NCI-H2029 (cell line): ENCODE data around the gene ACTR6.

Experiments used
- DNase-seq: peaks from one replicate; lab custom pipeline; 2025; lab: John Stamatoyannopoulos, UW

ACTR6 gene

DNA sequence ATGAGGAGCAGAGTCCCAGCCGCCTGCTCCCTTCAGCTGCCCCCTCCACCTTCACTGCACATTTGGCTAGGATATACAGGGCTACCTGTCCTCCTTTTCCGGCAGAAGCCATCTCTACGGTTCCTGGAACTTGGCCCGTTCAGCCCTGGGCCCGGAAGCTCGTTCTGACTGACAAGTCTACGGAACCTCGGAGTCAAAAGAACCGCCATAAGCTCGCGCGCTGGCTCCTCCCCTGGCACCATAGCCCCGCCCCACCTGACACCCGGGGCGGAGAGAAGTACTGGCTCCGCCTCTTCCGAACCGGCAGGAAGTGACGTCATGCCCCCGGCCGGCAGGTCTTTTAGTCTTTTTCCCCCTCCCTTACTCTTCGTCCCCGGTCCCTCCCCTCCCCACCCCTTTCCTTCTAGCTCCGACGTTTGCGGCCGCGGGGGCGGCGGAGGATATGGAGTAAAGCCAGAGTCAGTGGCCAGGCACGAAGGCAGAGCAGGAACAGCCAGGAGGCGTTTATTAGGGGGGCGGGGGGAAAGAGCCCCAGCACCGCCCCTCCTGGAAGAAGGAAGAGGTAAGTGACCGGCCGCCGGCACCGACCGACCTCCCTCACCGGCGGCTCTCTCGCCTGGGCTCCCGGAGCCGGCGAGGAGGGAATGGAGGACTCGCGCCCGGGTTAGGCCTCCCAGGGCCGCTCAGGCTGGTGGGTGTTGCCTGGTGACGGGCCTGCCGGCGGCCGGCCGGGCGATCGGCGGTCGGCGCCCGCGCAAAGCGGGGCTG is 66.4 kb downstream of the ACTR6 start, which contains the start of the genes DEPDC4 and SCYL2:
TSS of gene DEPDC4 (minus strand) at position 245 of the 768 bp plus-strand sequence. CDS start at position 242, 3 bp downstream.
TSS of gene SCYL2 (plus strand) at position 343 of the 768 bp plus-strand sequence. CDS start 15,794 bp downstream, outside the sequence.
- peak; percentile 95 for DNase-seq

DNA sequence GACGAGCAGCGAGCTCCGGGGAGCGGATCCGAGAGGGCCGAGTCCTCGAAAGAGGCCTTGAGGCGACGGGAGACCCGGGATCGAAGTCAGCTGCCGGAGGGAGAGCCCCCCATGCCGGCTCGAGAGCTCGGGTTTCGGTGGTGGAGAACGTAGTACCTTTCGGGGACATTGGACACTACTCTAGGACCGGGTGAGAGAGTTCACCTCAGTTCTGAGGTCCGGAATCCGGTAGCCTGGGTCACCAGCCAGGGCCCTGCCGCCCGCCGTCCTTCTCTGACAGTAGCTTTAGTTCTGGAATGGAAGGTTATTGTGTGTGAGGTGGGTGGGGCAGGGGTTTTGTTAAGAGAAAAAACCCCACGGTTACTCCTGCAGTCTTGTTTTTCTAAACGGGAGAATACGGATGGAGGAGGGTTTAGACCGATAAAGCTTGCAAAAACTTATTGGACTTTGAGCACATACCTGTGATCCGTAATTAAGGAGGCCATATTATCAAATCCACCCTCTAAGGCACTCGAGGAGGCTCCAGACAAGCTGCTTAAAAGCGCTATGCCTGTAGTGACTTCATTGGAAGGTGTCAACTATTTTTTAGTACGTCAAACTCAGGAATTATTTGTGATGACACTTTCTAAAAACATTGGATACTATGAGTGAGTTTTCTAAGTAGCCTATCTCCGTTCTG is 67.1 kb downstream of the ACTR6 start:
- no peak for DNase-seq

DNA sequence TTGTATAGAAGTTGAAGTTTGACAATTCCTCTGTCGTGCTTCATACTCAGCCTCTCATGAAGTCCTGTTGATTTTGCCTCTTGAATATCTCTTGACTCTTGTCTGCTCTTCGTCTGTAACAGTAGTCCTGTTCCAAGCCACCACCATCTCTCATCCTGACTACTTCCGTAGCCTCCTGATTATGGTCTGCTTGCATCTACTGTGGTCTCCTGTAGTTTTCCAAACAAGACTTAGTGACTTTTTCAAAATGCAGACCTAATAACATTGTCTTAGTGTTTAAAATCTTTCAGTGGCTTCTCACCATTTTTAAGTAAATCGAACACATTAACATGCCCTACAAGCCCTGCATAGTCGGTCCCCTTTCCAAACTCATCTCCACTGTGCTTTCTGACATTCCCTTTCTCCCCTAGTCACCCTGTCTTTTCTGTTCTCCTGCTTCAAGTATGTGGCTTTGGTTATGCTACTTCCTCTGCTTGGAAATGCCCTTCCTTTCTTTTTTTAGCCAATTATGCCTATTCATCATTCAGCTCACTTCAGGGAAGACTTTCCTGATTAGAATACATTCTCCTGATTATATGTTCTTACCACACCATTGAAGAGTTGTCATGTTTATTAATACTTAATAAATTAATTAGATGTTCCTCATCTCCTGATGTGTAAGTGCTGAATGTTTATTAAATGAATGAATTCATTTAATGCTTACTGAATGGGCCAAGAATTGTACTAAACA is 68.4 kb downstream of the ACTR6 start:
- DNase-seq = no peak

DNA sequence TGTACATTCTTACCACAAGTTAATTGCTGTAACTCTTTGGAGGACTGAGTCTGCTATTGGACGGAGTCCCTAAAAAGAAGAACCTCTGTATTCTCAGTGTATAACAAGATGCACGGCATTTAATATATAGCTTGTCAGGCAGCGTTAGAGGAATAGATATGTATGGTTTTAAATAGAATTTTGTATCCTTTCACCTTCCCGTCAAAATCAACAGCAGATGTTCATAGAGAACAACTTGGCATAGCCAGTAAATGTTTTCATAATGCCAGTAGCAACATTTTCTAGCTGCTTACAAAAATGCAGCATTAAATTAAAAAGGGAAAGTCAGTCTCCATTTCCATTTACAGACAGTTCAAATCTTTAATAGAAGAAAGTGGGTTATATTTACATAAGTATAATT is 73.2 kb downstream of the ACTR6 start:
- no peak for DNase-seq
